H1 (cell line): ENCODE measurements around the gene CACFD1. TPM values are rescaled to one million over a fixed set of nuclear protein-coding genes. Genes with fewer than 3 reads are reported as not detected.

ENCODE experiments used
- RFX5 ChIP-seq: IDR thresholded peaks from 2 replicates; pipeline ENCODE4 v1.6.1; 2011; ENCODE audit warnings: low read depth, low read length, improper control_type of control experiment, borderline replicate concordance
- RNF2 ChIP-seq: fragments of 200-900, 300-1000 bp; sonication (generic); IDR thresholded peaks from 2 replicates; pipeline ENCODE4 v1.7.1; 2016; ENCODE audit warnings: borderline replicate concordance, low read depth, mild to moderate bottlenecking, antibody characterized with exemption, low read length; ENCODE audit not compliant: poor library complexity, severe bottlenecking; ENCODE audit errors: missing control alignments
- polyA plus RNA-seq, 7 experiments: library from polyadenylated mRNA; depleted of rRNA in 3 of 7; stranded (reverse) in 5 of 7; unstranded in 2 of 7; fragments of >200 nt in 5 of 7; fragments of 200-250 nt in 2 of 7; gene quantifications; 1 replicate in 5 of 7; 2 replicates in 1 of 7; 4 replicates in 1 of 7; pipeline versions ENCODE4 v1.2.1 to v1.2.3, GENCODE V29; 2011 to 2013; ENCODE audit warnings: missing spikeins in 2 of 7, mixed read lengths in 2 of 7
- total RNA-seq: library from RNA; stranded (reverse); fragmentation: NEBNext Ultra II Directional; extraction: Animal tissue kit (Norgen Biotek cat#: 25700); gene quantifications from 2 replicates; pipeline ENCODE4 v1.2.1, GENCODE V29; 2021

Gene CACFD1
- total and polyA plus RNA-seq, 2 of the 8 experiments (the other 6 are each of a cell fraction or from before 2014, with no cell fraction given) = 13.4 to 15.5 TPM

- no peak for TF ChIP-seq RNF2
- no peak for TF ChIP-seq RFX5
Observed at GRCh38 chr9:133445293-133445969, 14.3 kb upstream of the CACFD1 start (continued).
